GM12878 (cell line): ENCODE data around the gene GUCY1A1. TPM values are rescaled to one million over a fixed set of nuclear protein-coding genes. Genes with fewer than 3 reads are reported as not detected.

Experiments
- ATAC-seq: fragments of 200-7000 bp; cut with Tn5 transposase; 3 replicates; pipeline ENCODE4 v1.9.1; 2020; ENCODE audit warnings: mild to moderate bottlenecking, moderate library complexity
- BruUV-seq: library from RNA; stranded (reverse); fragments of 400-500 nt; replicated peaks from 2 replicates; lab custom pipeline; 2021; lab: Mats Ljungman, UMichigan
- CTCF ChIA-PET: fragments of 300-600 bp; sonication (Branson Sonifier 250); formaldehyde crosslinking; extraction: SDS; loops from one replicate; lab custom pipeline; 2021; ENCODE audit warnings: inconsistent platforms; lab: Yijun Ruan, JAX
- POLR2A ChIA-PET: fragments of 350-600 bp; formaldehyde crosslinking; extraction: SDS; loops from one replicate; lab custom pipeline; 2021; ENCODE audit warnings: inconsistent platforms; lab: Charles Lee
- RAD21 ChIA-PET: fragments of 300-600 bp; sonication (Branson Sonifier 250); formaldehyde crosslinking; loops from one replicate; lab custom pipeline; 2023; ENCODE audit warnings: antibody characterized with exemption; ENCODE audit not compliant: unreplicated experiment; lab: Charles Lee
- SMC1A ChIA-PET: fragments of 300-600 bp; sonication (Branson Sonifier 250); formaldehyde crosslinking; loops from one replicate; lab custom pipeline; 2023; ENCODE audit not compliant: unreplicated experiment, uncharacterized antibody; lab: Charles Lee
- DNase-seq: peaks from one replicate; pipeline ENCODE4 v3.0.0-alpha.2; 2011; ENCODE audit warnings: low read depth, low spot score
- FAIRE-seq: peaks from 3 replicates; lab custom pipeline; 2011; peaks lifted over from hg19 to GRCh38; lab: Jason Lieb, UNC
- H2AFZ ChIP-seq: 2 replicates; pipeline ENCODE4 v1.6.0; 2011; ENCODE audit warnings: low read depth, low read length, control low read depth; ENCODE audit not compliant: control insufficient read depth
- H3K27ac ChIP-seq: 2 replicates; pipeline ENCODE4 v1.5.1; 2011; ENCODE audit warnings: control low read depth; ENCODE audit not compliant: control insufficient read depth, insufficient read depth
- H3K27me3 ChIP-seq, 2 experiments: replicated peaks in 1 of 2; 2 replicates each; pipeline versions ENCODE4 v1.6.0 to v1.6.1; 2011; ENCODE audit warnings: low read length in 1 of 2; ENCODE audit not compliant: control insufficient read depth in 2 of 2, insufficient read depth in 2 of 2
- H3K36me3 ChIP-seq, 2 experiments: 2 replicates each; pipeline ENCODE4 v1.5.1; 2011; ENCODE audit warnings: low read length in 1 of 2; ENCODE audit not compliant: control insufficient read depth in 2 of 2, insufficient read depth in 2 of 2
- H3K4me1 ChIP-seq: 2 replicates; pipeline ENCODE4 v1.6.1; 2011; ENCODE audit warnings: mild to moderate bottlenecking, low read length, moderate library complexity, mixed read lengths; ENCODE audit not compliant: control insufficient read depth, insufficient read depth
- H3K4me2 ChIP-seq: 2 replicates; pipeline ENCODE4 v1.6.0; 2011; ENCODE audit warnings: control low read depth; ENCODE audit not compliant: control insufficient read depth, insufficient read depth
- H3K4me3 ChIP-seq: fragments of 200-600 bp; sonication (generic); 2 replicates; pipeline ENCODE4 v1.5.1; 2016
- H3K79me2 ChIP-seq: 2 replicates; pipeline ENCODE4 v1.6.0; 2011; ENCODE audit warnings: low read length; ENCODE audit not compliant: control insufficient read depth, insufficient read depth
- H3K9ac ChIP-seq: 2 replicates; pipeline ENCODE4 v1.8.0; 2011; ENCODE audit warnings: low read length, control low read depth, mixed read lengths; ENCODE audit not compliant: control insufficient read depth, insufficient read depth
- H3K9me3 ChIP-seq: replicated peaks from 3 replicates; pipeline ENCODE4 v1.5.1; 2011; ENCODE audit warnings: mild to moderate bottlenecking, low read length; ENCODE audit not compliant: control insufficient read depth, insufficient read depth
- H4K20me1 ChIP-seq: 2 replicates; pipeline ENCODE4 v1.6.0; 2011; ENCODE audit not compliant: control insufficient read depth, insufficient read depth
- ATF2 ChIP-seq: IDR thresholded peaks from 2 replicates; pipeline ENCODE4 v1.6.1; 2012; ENCODE audit warnings: low read length, inconsistent platforms
- BRCA1 ChIP-seq: IDR thresholded peaks from 2 replicates; pipeline ENCODE4 v1.6.1; 2011; ENCODE audit warnings: low read depth, low read length, improper control_type of control experiment
- CBX3 ChIP-seq: fragments of 200-600 bp; sonication (generic); IDR thresholded peaks from 2 replicates; pipeline ENCODE4 v1.6.1; 2016; ENCODE audit warnings: low read depth, borderline replicate concordance
- CREB1 ChIP-seq: IDR thresholded peaks from 2 replicates; pipeline ENCODE4 v1.6.1; 2012; ENCODE audit warnings: low read depth, mild to moderate bottlenecking, inconsistent platforms
- E2F8 ChIP-seq: fragments of 450-650 bp; IDR thresholded peaks from 2 replicates; pipeline ENCODE4 v1.6.1; 2018; ENCODE audit warnings: mild to moderate bottlenecking, low read depth, moderate library complexity; ENCODE audit not compliant: partially characterized antibody
- EED ChIP-seq: sonication (generic); IDR thresholded peaks from 2 replicates; pipeline ENCODE4 v1.6.1; 2016; ENCODE audit warnings: antibody characterized with exemption, low read depth
- ESRRA ChIP-seq: IDR thresholded peaks from 2 replicates; pipeline ENCODE4 v1.6.1; 2012; ENCODE audit warnings: mild to moderate bottlenecking, low read length, improper control_type of control experiment
- HDAC6 ChIP-seq: fragments of 200-600 bp; sonication (generic); IDR thresholded peaks from one replicate; pipeline ENCODE4 v1.8.0; 2017; ENCODE audit warnings: antibody characterized with exemption; ENCODE audit not compliant: unreplicated experiment
- KDM1A ChIP-seq: fragments of 200-600 bp; sonication (generic); IDR thresholded peaks from 2 replicates; pipeline ENCODE4 v1.6.1; 2016; ENCODE audit warnings: borderline replicate concordance
- KLF5 ChIP-seq: fragments of 450-650 bp; IDR thresholded peaks from 2 replicates; pipeline ENCODE4 v1.6.1; 2014; ENCODE audit warnings: mild to moderate bottlenecking; ENCODE audit not compliant: partially characterized antibody
- SIN3A ChIP-seq: IDR thresholded peaks from 2 replicates; pipeline ENCODE4 v1.6.1; 2012; ENCODE audit warnings: low read depth, low read length, improper control_type of control experiment
- SREBF1 ChIP-seq: IDR thresholded peaks from 2 replicates; pipeline ENCODE4 v1.6.1; 2012; ENCODE audit warnings: mild to moderate bottlenecking, low read length
- ZBTB33 ChIP-seq: fragments of 450-650 bp; IDR thresholded peaks from 2 replicates; pipeline ENCODE4 v1.6.1; 2017; ENCODE audit warnings: mild to moderate bottlenecking
- ZNF217 ChIP-seq: fragments of 450-650 bp; IDR thresholded peaks from 2 replicates; pipeline ENCODE4 v1.6.1; 2017; ENCODE audit warnings: antibody characterized with exemption, mild to moderate bottlenecking
- WGBS: methylation state at CpG from one replicate; pipeline ENCODE4 v1.1.6; 2016; ENCODE audit warnings: low lambda C conversion rate; ENCODE audit not compliant: insufficient replicate concordance, insufficient coverage; ENCODE audit errors: missing lambda C conversion rate; 5-methylcytosine and 5-hydroxymethylcytosine counted together
- in situ Hi-C: fragments of 300-500 bp; cut with MboI; formaldehyde crosslinking; loops from 9 replicates; pipeline ENCODE4 v1.14.3; 2018; ENCODE audit warnings: mixed read lengths
- intact Hi-C: fragments of 100-400 bp; cut with micrococcal nuclease; formaldehyde crosslinking; loops from one replicate; pipeline ENCODE4 v1.14.2; 2022; ENCODE audit not compliant: unreplicated experiment
- polyA plus RNA-seq, 11 experiments: library from polyadenylated mRNA; depleted of rRNA in 4 of 11; unstranded in 6 of 11; stranded (reverse) in 5 of 11; fragments of >200 nt; fragmentation: Nextera tagmentation in 4 of 11; fragmentation: Illumina TruSeq in 1 of 11; extraction: Ambion mirVana in 4 of 11; extraction: Trizol in 1 of 11; gene quantifications; 1 replicate in 1 of 11; 2 replicates in 10 of 11; pipeline versions ENCODE4 v1.2.1 to v1.2.3, GENCODE V29; 2011 to 2016; ENCODE audit warnings: inconsistent platforms in 2 of 11, missing spikeins in 2 of 11, low read depth in 1 of 11
- total RNA-seq, 4 experiments: library from RNA; depleted of rRNA in 3 of 4; stranded (reverse); fragments of >200 nt in 3 of 4; fragmentation: Illumina TruSeq in 1 of 4; extraction: Trizol in 1 of 4; gene quantifications; 2 replicates each; pipeline versions ENCODE4 v1.2.1 to v1.2.3, GENCODE V29; 2013 to 2021

The GUCY1A1 gene
- total and polyA plus RNA-seq, 10 of the 15 experiments (the other 5 are each of a cell fraction or from before 2014, with no cell fraction given), result 0.44 to 22.6 (median 0.55) TPM

- intact Hi-C loops (no loop called here), in situ Hi-C loops (no loop called here)
- DNase-seq (no peak), ATAC-seq (no peak), FAIRE-seq (no peak)
- RAD21 ChIA-PET, result interaction anchor here (0.7 to 2.7 kb wide), 5 partner anchors 8 to 110 kb away, joined by 3 to 10 read pairs (median 3); no protein-coding TSS in a partner anchor
- no peak overlapping the region for H3K4me2 ChIP-seq
- H3K4me3 ChIP-seq, result no peak overlapping the region
- 57% methylated on average over 5 of the region's 5 CpGs for WGBS
- H3K9me3 ChIP-seq, result no peaks in the 10 kb centered on the region
- H3K27me3 ChIP-seq, result no peaks in the 10 kb centered on the region
- no peaks in the 10 kb centered on the region for H3K36me3 ChIP-seq
- no peaks in the 10 kb centered on the region for H4K20me1 ChIP-seq
- no peak overlapping the region for H3K9ac ChIP-seq
- no peaks in the 10 kb centered on the region for H3K79me2 ChIP-seq
- H2AFZ ChIP-seq, result no peak overlapping the region
- CTCF ChIA-PET, result interaction anchor here (1.3 to 2.1 kb wide), 2 partner anchors 13 to 21 kb away, joined by 5 to 12 read pairs; no protein-coding TSS in a partner anchor
- POLR2A ChIA-PET, result interaction anchor here (0.8 to 3.1 kb wide), 4 partner anchors 9 to 22 kb away, joined by 4 to 14 read pairs (median 5); no protein-coding TSS in a partner anchor
- no peak overlapping the region for H3K27ac ChIP-seq
- peaks cover 7% of the 10 kb centered on the region for H3K4me1 ChIP-seq
- BruUV-seq, result no TSS peak
- SMC1A ChIA-PET, result interaction anchor here (0.6 to 3.9 kb wide), 13 partner anchors 10 to 118 kb away, joined by 3 to 52 read pairs (median 6); no protein-coding TSS in a partner anchor
- TF ChIP-seq E2F8, result no peak
- no peak for TF ChIP-seq ESRRA
- no peak for TF ChIP-seq SREBF1
- no peak for TF ChIP-seq BRCA1
- TF ChIP-seq CBX3, result no peak
- no peak for TF ChIP-seq SIN3A
- no peak for TF ChIP-seq ZNF217
- TF ChIP-seq KLF5, result no peak
- no peak for TF ChIP-seq CREB1
- TF ChIP-seq ZBTB33, result no peak
- no peak for TF ChIP-seq KDM1A
- TF ChIP-seq ATF2, result no peak
- no peak for TF ChIP-seq EED
- no peak for TF ChIP-seq HDAC6
- TF ChIP-seq, all 136 proteins: peak for 0
Measured at GRCh38 chr4:155638195-155638965, 28.3 kb upstream of the GUCY1A1 start.
